Lower lobe of right lung (tissue), 2 donors: Measurements from ENCODE around the gene DOP1A. TPM values are rescaled to one million over a fixed set of nuclear protein-coding genes. Genes with fewer than 3 reads are reported as not detected.
A peak's percentile ranks its signal among the peaks of the same experiment; 100 is the strongest.

ENCODE experiments used
- ATAC-seq, 2 donors: fragments of 200-7000 bp; cut with Tn5 transposase; one replicate each; pipeline ENCODE4 v1.9.1; 2020 to 2022; ENCODE audit warnings: mild to moderate bottlenecking in 2 of 2, moderate library complexity in 2 of 2
- DNase-seq: peaks from one replicate; pipeline ENCODE4 v3.0.0-alpha.2; 2020
- H3K27ac ChIP-seq: fragments of 200-600 bp; one replicate; pipeline ENCODE4 v1.8.0; 2022
- H3K27me3 ChIP-seq: fragments of 200-600 bp; one replicate; pipeline ENCODE4 v1.8.0; 2022; ENCODE audit warnings: low read depth
- H3K36me3 ChIP-seq: fragments of 200-600 bp; one replicate; pipeline ENCODE4 v1.8.0; 2022; ENCODE audit warnings: mild to moderate bottlenecking
- H3K4me1 ChIP-seq: fragments of 200-600 bp; one replicate; pipeline ENCODE4 v1.8.0; 2022
- H3K4me3 ChIP-seq: fragments of 200-600 bp; one replicate; pipeline ENCODE4 v1.8.0; 2022; ENCODE audit warnings: mild to moderate bottlenecking
- H3K9me3 ChIP-seq: fragments of 200-600 bp; one replicate; pipeline ENCODE4 v1.8.0; 2022
- CTCF ChIP-seq: fragments of 200-600 bp; IDR thresholded peaks from one replicate; pipeline ENCODE4 v1.8.0; 2022; ENCODE audit warnings: antibody characterized with exemption, mild to moderate bottlenecking
- intact Hi-C: fragments of 100-400 bp; cut with DNase I; formaldehyde crosslinking; loops from one replicate; pipeline ENCODE4 v1.11.0; 2022
- total RNA-seq: library from RNA; stranded (reverse); fragmentation: NEBNext Ultra II Directional; extraction: Animal tissue kit (Norgen Biotek cat#: 25700); gene quantifications from one replicate; pipeline ENCODE4 v1.2.1, GENCODE V29; 2021
- donor health status: DM: no; HTN: yes; CAD: no; lungs with severe emphysema.

DOP1A gene
- total RNA-seq, 1 donor from 2014 or later: 26.3 TPM

- H3K27me3 ChIP-seq: no peaks in the 10 kb centered on the region
- H3K27ac ChIP-seq: no peak overlapping the region
- intact Hi-C loops: loop anchor here (10.0 kb wide), 1 partner anchor 791 kb away; no protein-coding TSS in a partner anchor
- peaks cover 5% of the 10 kb centered on the region for H3K36me3 ChIP-seq
- peak; percentile 90 for TF ChIP-seq CTCF
- H3K4me1 ChIP-seq: no peaks in the 10 kb centered on the region
- no peak for DNase-seq
- peak; percentile 69 to 71 for ATAC-seq
- no peaks in the 10 kb centered on the region for H3K9me3 ChIP-seq
- H3K4me3 ChIP-seq: no peak overlapping the region
Measured at GRCh38 chr6:83055366-83055964, 12.0 kb upstream of the DOP1A start.

- Histone ChIP-seq H3K27ac (no peak overlapping the region), H3K9me3 (no peaks in the 10 kb centered on the region), H3K36me3 (peaks cover 5% of the 10 kb centered on the region), H3K4me1 (no peaks in the 10 kb centered on the region), H3K27me3 (no peaks in the 10 kb centered on the region), H3K4me3 (no peak overlapping the region)
- peak; percentile 66 for TF ChIP-seq CTCF
- peak; percentile 62 to 75 for ATAC-seq
- no peak for DNase-seq
- intact Hi-C loops: loop anchor here (10.0 kb wide), 1 partner anchor 793 kb away; no protein-coding TSS in a partner anchor
Measured at GRCh38 chr6:83057705-83058321, 9.7 kb upstream of the DOP1A start.

GRCh38 chr6:83061190-83061589 is 6.3 kb upstream of the DOP1A start:
- H3K4me1 ChIP-seq: peaks cover 8% of the 10 kb centered on the region
- ATAC-seq: no peak
- no peak for TF ChIP-seq CTCF
- no peaks in the 10 kb centered on the region for H3K9me3 ChIP-seq
- H3K27me3 ChIP-seq: no peaks in the 10 kb centered on the region
- intact Hi-C loops: no loop called here
- DNase-seq: no peak
- H3K36me3 ChIP-seq: peaks cover 5% of the 10 kb centered on the region
- H3K27ac ChIP-seq: no peak overlapping the region
- no peak overlapping the region for H3K4me3 ChIP-seq

- DNase-seq (no peak), ATAC-seq (no peak)
- Histone ChIP-seq H3K9me3 (no peaks in the 10 kb centered on the region), H3K4me1 (peaks cover 8% of the 10 kb centered on the region), H3K36me3 (peaks cover 4% of the 10 kb centered on the region), H3K27ac (no peak overlapping the region), H3K4me3 (no peak overlapping the region), H3K27me3 (no peaks in the 10 kb centered on the region)
- intact Hi-C loops: no loop called here
- no peak for TF ChIP-seq CTCF
Measured at GRCh38 chr6:83062225-83062624, 5.2 kb upstream of the DOP1A start.

GRCh38 chr6:83065511-83066192 is 1.8 kb upstream of the DOP1A start, which contains the start of gene UBE3D:
UBE3D (minus strand) TSS chr6:83065841; CDS start chr6:83065718, 123 bp downstream.
- Histone ChIP-seq H3K27me3 (no peaks in the 10 kb centered on the region), H3K27ac (peak within 1 kb of the TSS; percentile 71), H3K4me1 (peaks cover 34% of the 10 kb centered on the region), H3K9me3 (no peaks in the 10 kb centered on the region), H3K36me3 (no peaks in the 10 kb centered on the region), H3K4me3 (peak within 1 kb of the TSS; percentile 81)
- peak; percentile 95 for DNase-seq
- TF ChIP-seq CTCF: peak; percentile 100
- peak; percentile 89 to 94 for ATAC-seq
- intact Hi-C loops: no loop called here
